CD4-positive, alpha-beta T cell (primary cell): ENCODE data around the gene RAP1GAP2. TPM values are rescaled to one million over a fixed set of nuclear protein-coding genes. Genes with fewer than 3 reads are reported as not detected.

Source experiments
- ATAC-seq: fragments of 200-7000 bp; cut with Tn5 transposase; one replicate; pipeline ENCODE4 v1.10.0; 2022; ENCODE audit warnings: mild to moderate bottlenecking; ENCODE audit not compliant: poor library complexity
- CTCF ChIA-PET: fragments of 350-600 bp; sonication (Branson Sonifier 250); formaldehyde crosslinking; loops from one replicate; lab custom pipeline; 2021; ENCODE audit warnings: antibody characterized with exemption, inconsistent platforms; lab: Charles Lee
- POLR2A ChIA-PET: fragments of 350-600 bp; sonication (Branson Sonifier 250); formaldehyde crosslinking; loops from one replicate; lab custom pipeline; 2021; ENCODE audit warnings: antibody characterized with exemption, inconsistent platforms; lab: Charles Lee
- DNase-seq, 14 experiments: peaks; one replicate each; pipeline ENCODE4 v3.0.0-alpha.2; 2013 to 2020; ENCODE audit warnings: mixed read lengths in 2 of 14
- H3K27ac ChIP-seq, 2 donors: one replicate each; pipeline versions ENCODE4 v1.5.1 to v1.7.0; 2013; ENCODE audit warnings: low read length in 2 of 2, low read depth in 1 of 2, mild to moderate bottlenecking in 1 of 2
- H3K27me3 ChIP-seq, 2 experiments: 1 replicate in 1 of 2; 2 replicates in 1 of 2; pipeline versions ENCODE4 v1.6.1 to v1.7.0; 2013; ENCODE audit warnings: low read length in 2 of 2, control low read depth in 1 of 2, mild to moderate bottlenecking in 1 of 2, moderate library complexity in 1 of 2; ENCODE audit not compliant: insufficient read depth in 2 of 2, control insufficient read depth in 1 of 2
- H3K36me3 ChIP-seq: one replicate; pipeline ENCODE4 v1.6.1; 2013; ENCODE audit warnings: low read length, control low read depth; ENCODE audit not compliant: insufficient read depth
- H3K4me1 ChIP-seq: one replicate; pipeline ENCODE4 v1.6.1; 2013; ENCODE audit warnings: low read length, control low read depth; ENCODE audit not compliant: insufficient read depth
- H3K4me3 ChIP-seq: one replicate; pipeline ENCODE4 v1.5.1; 2013; ENCODE audit warnings: mild to moderate bottlenecking, low read length, moderate library complexity
- H3K9me3 ChIP-seq, 2 experiments: 1 replicate in 1 of 2; 2 replicates in 1 of 2; pipeline versions ENCODE4 v1.6.1 to v1.7.0; 2013; ENCODE audit warnings: low read length in 2 of 2, mild to moderate bottlenecking in 2 of 2, control low read depth in 1 of 2, moderate library complexity in 1 of 2; ENCODE audit not compliant: control insufficient read depth in 1 of 2, insufficient read depth in 1 of 2
- H3K27ac Mint-ChIP-seq: one replicate; pipeline ENCODE4 v1.8.0; 2020; ENCODE audit warnings: mixed read lengths
- H3K27me3 Mint-ChIP-seq: one replicate; pipeline ENCODE4 v1.8.0; 2021; ENCODE audit warnings: mixed read lengths
- H3K36me3 Mint-ChIP-seq: one replicate; pipeline ENCODE4 v1.8.0; 2021; ENCODE audit warnings: low read depth, mixed read lengths
- H3K4me1 Mint-ChIP-seq: one replicate; pipeline ENCODE4 v1.8.0; 2021; ENCODE audit warnings: low read depth, mixed read lengths
- H3K4me3 Mint-ChIP-seq: one replicate; pipeline ENCODE4 v1.8.0; 2020; ENCODE audit warnings: mild to moderate bottlenecking, mixed read lengths
- H3K9me3 Mint-ChIP-seq: one replicate; pipeline ENCODE4 v1.8.0; 2020; ENCODE audit warnings: mixed read lengths
- intact Hi-C, 2 experiments: fragments of 100-400 bp; cut with DNase I in 1 of 2; cut with micrococcal nuclease in 1 of 2; formaldehyde crosslinking; loops; one replicate each; pipeline versions ENCODE4 v1.15.1 to v1.9.0; 2023 to 2025; cut with DNase I, micrococcal nuclease
- total RNA-seq, 174 experiments: library from RNA in 2 of 174; stranded (reverse) in 2 of 174; gene quantifications; one replicate each; pipeline ENCODE4 v1.2.3 and lab custom pipeline; 2021 to 2026
- TF ChIP-seq, protein P1 (sequence below): fragments of 200-600 bp; IDR thresholded peaks from one replicate; pipeline ENCODE4 v1.8.0; 2022; ENCODE audit warnings: antibody characterized with exemption, mild to moderate bottlenecking

Gene RAP1GAP2
- total RNA-seq, 2 experiments from 2014 or later = 46.3 to 49.7 TPM

DNA sequence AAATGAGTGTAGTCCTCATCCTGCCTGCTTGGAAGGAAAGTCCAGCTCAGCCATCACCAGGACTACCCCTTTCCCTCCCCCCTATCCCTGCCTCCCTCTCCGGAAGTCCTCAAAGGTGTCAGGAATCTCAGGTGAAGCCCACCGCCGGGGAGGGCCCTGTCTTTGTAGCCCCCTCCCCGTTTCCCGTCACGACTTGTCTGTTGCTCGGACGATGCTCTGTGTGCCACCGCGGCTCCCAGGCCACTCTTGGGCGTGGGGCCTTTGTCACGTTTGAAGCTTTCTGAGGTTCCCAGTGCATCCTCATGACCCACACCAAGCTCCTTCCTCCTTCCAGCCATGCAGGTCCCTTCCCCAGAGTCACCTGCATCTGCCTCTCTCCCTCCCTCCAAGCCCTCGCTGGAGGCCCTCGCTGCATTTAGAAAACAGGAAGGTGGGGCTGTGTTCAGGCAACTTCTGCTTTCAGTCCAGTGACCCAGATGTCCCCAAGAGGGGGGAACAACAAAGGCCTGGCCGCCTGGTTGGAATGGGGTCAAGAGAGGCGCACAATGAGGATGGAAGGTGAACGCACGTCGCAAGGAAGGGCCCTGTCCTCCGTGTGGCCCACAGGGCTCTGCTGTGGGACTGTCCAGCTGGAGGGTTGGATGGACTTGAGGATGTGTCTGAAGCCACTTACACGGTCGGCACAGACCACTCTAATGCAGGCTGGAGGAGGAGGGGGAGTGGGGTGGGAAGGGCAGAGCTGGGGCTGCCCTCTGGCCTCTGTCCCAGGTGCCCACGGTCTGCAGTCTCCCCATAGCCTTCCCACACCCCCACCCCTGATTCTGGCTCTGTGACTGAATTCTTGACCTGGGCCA, 207.3 kb downstream of the RAP1GAP2 start:
- H3K36me3 Mint-ChIP-seq = peaks cover 30% of the 10 kb centered on the region
- TF ChIP-seq, protein P1, sequence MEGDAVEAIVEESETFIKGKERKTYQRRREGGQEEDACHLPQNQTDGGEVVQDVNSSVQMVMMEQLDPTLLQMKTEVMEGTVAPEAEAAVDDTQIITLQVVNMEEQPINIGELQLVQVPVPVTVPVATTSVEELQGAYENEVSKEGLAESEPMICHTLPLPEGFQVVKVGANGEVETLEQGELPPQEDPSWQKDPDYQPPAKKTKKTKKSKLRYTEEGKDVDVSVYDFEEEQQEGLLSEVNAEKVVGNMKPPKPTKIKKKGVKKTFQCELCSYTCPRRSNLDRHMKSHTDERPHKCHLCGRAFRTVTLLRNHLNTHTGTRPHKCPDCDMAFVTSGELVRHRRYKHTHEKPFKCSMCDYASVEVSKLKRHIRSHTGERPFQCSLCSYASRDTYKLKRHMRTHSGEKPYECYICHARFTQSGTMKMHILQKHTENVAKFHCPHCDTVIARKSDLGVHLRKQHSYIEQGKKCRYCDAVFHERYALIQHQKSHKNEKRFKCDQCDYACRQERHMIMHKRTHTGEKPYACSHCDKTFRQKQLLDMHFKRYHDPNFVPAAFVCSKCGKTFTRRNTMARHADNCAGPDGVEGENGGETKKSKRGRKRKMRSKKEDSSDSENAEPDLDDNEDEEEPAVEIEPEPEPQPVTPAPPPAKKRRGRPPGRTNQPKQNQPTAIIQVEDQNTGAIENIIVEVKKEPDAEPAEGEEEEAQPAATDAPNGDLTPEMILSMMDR = no peak
- peaks cover 34% of the 10 kb centered on the region for H3K4me1 Mint-ChIP-seq
- ATAC-seq = no peak
- intact Hi-C loops = no loop called here
- peak overlapping the region; percentile 86 for H3K4me3 Mint-ChIP-seq
- POLR2A ChIA-PET = interaction anchor here (0.8 to 1.7 kb wide), 5 partner anchors 9 to 1140 kb away, joined by 3 to 11 read pairs (median 4); partner anchors contain the start of genes CYB5D2 and RAP1GAP2
- H3K9me3 ChIP-seq = no peaks in the 10 kb centered on the region
- peak overlapping the region; percentile 53 for H3K4me3 ChIP-seq
- no peaks in the 10 kb centered on the region for H3K9me3 Mint-ChIP-seq
- peak overlapping the region; percentile 87 for H3K27ac Mint-ChIP-seq
- no peaks in the 10 kb centered on the region for H3K27me3 ChIP-seq
- peak overlapping the region in 1 of 2 donors; percentile 55 for H3K27ac ChIP-seq
- CTCF ChIA-PET = interaction anchor here (1.1 kb wide), 1 partner anchor 9 kb away, joined by 3 read pairs; no protein-coding TSS in a partner anchor
- peaks cover 50% of the 10 kb centered on the region for H3K36me3 ChIP-seq
- no peaks in the 10 kb centered on the region for H3K27me3 Mint-ChIP-seq
- H3K4me1 ChIP-seq = peaks cover 29% of the 10 kb centered on the region
- peak in 3 of 14 experiments; percentile 8 to 49 (median 43) for DNase-seq

DNA sequence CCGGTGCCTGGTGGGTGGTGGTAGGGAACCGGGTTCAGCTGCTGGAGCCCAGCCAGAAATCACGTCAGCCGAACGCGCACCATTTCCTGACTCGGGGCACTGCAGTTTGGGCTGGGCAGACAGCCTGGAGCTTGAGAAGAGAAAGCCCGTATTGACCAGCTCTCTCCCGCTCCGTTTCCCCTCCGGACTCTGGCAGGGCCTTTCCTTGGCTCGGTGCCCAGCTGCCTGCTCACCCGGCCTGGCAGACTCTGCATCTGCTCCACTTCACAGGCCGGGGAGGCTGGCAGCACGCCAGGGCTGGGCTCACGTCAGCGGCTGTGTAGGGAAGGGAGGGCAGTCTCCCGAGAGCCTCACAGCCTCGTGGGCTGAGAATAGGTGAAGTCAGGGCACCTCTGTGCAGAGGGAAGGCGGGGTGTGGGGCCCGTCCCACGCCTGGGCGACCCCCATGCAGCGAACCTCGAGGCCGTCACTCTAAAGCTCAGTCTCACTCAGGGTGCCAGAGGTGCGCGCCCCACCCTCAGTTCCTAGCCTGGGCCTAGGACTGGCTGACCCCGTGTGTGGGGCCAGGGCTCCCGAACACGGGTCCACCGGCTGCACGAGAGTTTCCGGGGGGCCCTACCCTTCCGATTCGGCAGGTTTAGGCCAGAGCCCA, 208.0 kb downstream of the RAP1GAP2 start:
- Mint-ChIP-seq H3K27ac (peak overlapping the region; percentile 87), H3K4me1 (peaks cover 34% of the 10 kb centered on the region), H3K4me3 (peak overlapping the region; percentile 86), H3K36me3 (peaks cover 30% of the 10 kb centered on the region), H3K27me3 (no peaks in the 10 kb centered on the region), H3K9me3 (no peaks in the 10 kb centered on the region)
- TF ChIP-seq, protein P1 = no peak
- H3K4me1 ChIP-seq = peaks cover 29% of the 10 kb centered on the region
- H3K27ac ChIP-seq = peak overlapping the region in 1 of 2 donors; percentile 55
- peak overlapping the region; percentile 53 for H3K4me3 ChIP-seq
- no peaks in the 10 kb centered on the region for H3K27me3 ChIP-seq
- DNase-seq = peak; percentile 50 to 85 (median 63)
- intact Hi-C loops = no loop called here
- peaks cover 50% of the 10 kb centered on the region for H3K36me3 ChIP-seq
- H3K9me3 ChIP-seq = no peaks in the 10 kb centered on the region
- peak; percentile 90 for ATAC-seq
- ChIA-PET CTCF (interaction anchor here (1.1 kb wide), 1 partner anchor 9 kb away, joined by 3 read pairs; no protein-coding TSS in a partner anchor), POLR2A (interaction anchor here (0.8 to 1.7 kb wide), 5 partner anchors 9 to 1139 kb away, joined by 3 to 11 read pairs (median 4); partner anchors contain the start of genes CYB5D2 and RAP1GAP2)

DNA sequence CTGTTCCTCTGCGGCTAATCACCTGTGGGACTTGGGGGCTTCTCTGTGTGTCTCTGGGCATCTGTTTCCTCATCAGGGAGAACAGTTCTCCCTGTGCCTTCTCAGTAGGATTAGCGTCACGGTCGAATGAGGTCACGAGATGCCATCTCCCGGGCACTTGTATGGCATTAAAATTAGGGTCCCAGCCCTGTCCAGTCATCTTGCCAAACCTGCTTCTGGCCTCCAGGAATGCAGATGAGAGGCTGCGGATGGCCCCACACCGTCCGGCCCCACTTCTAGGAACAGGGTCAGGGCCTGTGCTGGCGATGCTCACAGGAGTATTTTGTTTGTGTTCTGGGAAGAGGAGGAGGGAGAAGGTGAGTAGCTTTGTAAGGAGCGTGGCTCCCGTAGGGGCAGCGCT, 208.7 kb downstream of the RAP1GAP2 start:
- ChIA-PET POLR2A (interaction anchor here (0.8 kb wide), 1 partner anchor 190 kb away, joined by 3 read pairs; no protein-coding TSS in a partner anchor), CTCF (no interaction called here)
- H3K36me3 Mint-ChIP-seq = peaks cover 33% of the 10 kb centered on the region
- H3K4me3 ChIP-seq = no peak overlapping the region
- H3K9me3 ChIP-seq = no peaks in the 10 kb centered on the region
- DNase-seq (no peak), ATAC-seq (no peak)
- H3K27ac ChIP-seq = no peak overlapping the region
- H3K27me3 ChIP-seq = no peaks in the 10 kb centered on the region
- no peak overlapping the region for H3K4me3 Mint-ChIP-seq
- H3K36me3 ChIP-seq = peaks cover 55% of the 10 kb centered on the region
- peak overlapping the region; percentile 87 for H3K27ac Mint-ChIP-seq
- H3K9me3 Mint-ChIP-seq = no peaks in the 10 kb centered on the region
- TF ChIP-seq, protein P1 = no peak
- intact Hi-C loops = no loop called here
- H3K4me1 ChIP-seq = peaks cover 29% of the 10 kb centered on the region
- no peaks in the 10 kb centered on the region for H3K27me3 Mint-ChIP-seq
- H3K4me1 Mint-ChIP-seq = peaks cover 34% of the 10 kb centered on the region
